NCI-H2029 treated with DMSO at 0.1 percent for 48 hours (cell line): ENCODE measurements around the gene CDC42BPB.
"Not testable (repeated sequence)": the region's sequence is repeated elsewhere in the genome, so short reads cannot be mapped to it uniquely, and the experiment has no call there.

Experiments
- DNase-seq: peaks from one replicate; lab custom pipeline; 2025; lab: John Stamatoyannopoulos, UW

CDC42BPB gene

GRCh38 chr14:102900631-102901571 lies 156.4 kb downstream of the CDC42BPB start:
- DNase-seq: no peak

- no peak for DNase-seq
Observed at GRCh38 chr14:102899516-102899900, 157.8 kb downstream of the CDC42BPB start.

- no peak for DNase-seq
Observed at GRCh38 chr14:102898776-102899515, 158.4 kb downstream of the CDC42BPB start.

- DNase-seq: no peak
Observed at GRCh38 chr14:102898298-102898697, 159.1 kb downstream of the CDC42BPB start.

- no peak for DNase-seq
Observed at GRCh38 chr14:102897299-102898027, 159.9 kb downstream of the CDC42BPB start.

GRCh38 chr14:102896735-102897134 lies 160.6 kb downstream of the CDC42BPB start:
- not testable (repeated sequence) for DNase-seq

- no peak for DNase-seq
Observed at GRCh38 chr14:102893452-102893851, 163.9 kb downstream of the CDC42BPB start.

GRCh38 chr14:102892651-102893050 lies 164.7 kb downstream of the CDC42BPB start:
- DNase-seq: no peak

- DNase-seq: no peak
Observed at GRCh38 chr14:102891556-102891955, 165.8 kb downstream of the CDC42BPB start.

- DNase-seq: no peak
Observed at GRCh38 chr14:102891111-102891510, 166.2 kb downstream of the CDC42BPB start.

GRCh38 chr14:102889615-102890014 lies 167.7 kb downstream of the CDC42BPB start:
- DNase-seq: no peak

GRCh38 chr14:102888748-102889147 lies 168.6 kb downstream of the CDC42BPB start:
- DNase-seq: no peak

- no peak for DNase-seq
Observed at GRCh38 chr14:102885737-102886447, 171.5 kb downstream of the CDC42BPB start.

- DNase-seq: no peak
Observed at GRCh38 chr14:102883554-102883953, 173.8 kb downstream of the CDC42BPB start.

GRCh38 chr14:102883089-102883541 lies 174.2 kb downstream of the CDC42BPB start:
- DNase-seq: no peak
